HepG2 (cell line): ENCODE data around the gene JTB. TPM values are rescaled to one million over a fixed set of nuclear protein-coding genes. Genes with fewer than 3 reads are reported as not detected.

ENCODE experiments used
- BCL3 ChIP-seq: sonication (generic); formaldehyde crosslinking; IDR thresholded peaks from 2 replicates; pipeline ENCODE4 v1.5.1; 2020; ENCODE audit warnings: mild to moderate bottlenecking, missing genetic modification reagents, moderate library complexity
- CEBPG ChIP-seq: IDR thresholded peaks from 2 replicates; pipeline ENCODE4 v1.6.1; 2016
- GFI1 ChIP-seq: sonication (generic); formaldehyde crosslinking; IDR thresholded peaks from 2 replicates; pipeline ENCODE4 v1.5.0; 2020; ENCODE audit warnings: missing genetic modification reagents, mild to moderate bottlenecking, borderline replicate concordance
- HDAC6 ChIP-seq: fragments of 200-600 bp; sonication (generic); IDR thresholded peaks from 2 replicates; pipeline ENCODE4 v1.7.0; 2017; ENCODE audit warnings: mild to moderate bottlenecking, antibody characterized with exemption, low read length, low read depth
- POLR2AphosphoS2 ChIP-seq: IDR thresholded peaks from 2 replicates; pipeline ENCODE4 v1.6.1; 2011; ENCODE audit warnings: low read depth, low read length, improper control_type of control experiment
- SALL2 ChIP-seq: sonication (generic); formaldehyde crosslinking; IDR thresholded peaks from 2 replicates; pipeline ENCODE4 v1.8.1; 2023; ENCODE audit warnings: mild to moderate bottlenecking, missing genetic modification reagents, inconsistent platforms
- SAP130 ChIP-seq: IDR thresholded peaks from 2 replicates; pipeline ENCODE4 v1.6.1; 2016; ENCODE audit warnings: low read depth
- SPEN ChIP-seq: sonication (generic); formaldehyde crosslinking; IDR thresholded peaks from 2 replicates; pipeline ENCODE4 v1.5.1; 2020; ENCODE audit warnings: low read depth, mild to moderate bottlenecking, missing genetic modification reagents
- TBX3 ChIP-seq: fragments of 450-650 bp; IDR thresholded peaks from 2 replicates; pipeline ENCODE4 v1.6.1; 2017; ENCODE audit warnings: antibody characterized with exemption, mild to moderate bottlenecking, inconsistent platforms, borderline replicate concordance
- ZNF138 ChIP-seq: sonication (generic); formaldehyde crosslinking; IDR thresholded peaks from 2 replicates; pipeline ENCODE4 v1.5.0; 2020; ENCODE audit warnings: mild to moderate bottlenecking, low read depth, missing genetic modification reagents
- ZNF337 ChIP-seq: sonication (generic); formaldehyde crosslinking; IDR thresholded peaks from 2 replicates; pipeline ENCODE4 v1.5.1; 2020; ENCODE audit warnings: missing genetic modification reagents, low read depth, mild to moderate bottlenecking, borderline replicate concordance
- ZNF563 ChIP-seq: sonication (generic); formaldehyde crosslinking; IDR thresholded peaks from 2 replicates; pipeline ENCODE4 v1.8.0; 2022; ENCODE audit warnings: mild to moderate bottlenecking, moderate library complexity, missing genetic modification reagents
- ZNF710 ChIP-seq: sonication (generic); formaldehyde crosslinking; IDR thresholded peaks from 2 replicates; pipeline ENCODE4 v1.5.0; 2020; ENCODE audit warnings: mild to moderate bottlenecking, missing genetic modification reagents, borderline replicate concordance
- polyA plus RNA-seq, 8 experiments: library from polyadenylated mRNA; depleted of rRNA in 3 of 8; stranded (reverse) in 7 of 8; unstranded in 1 of 8; fragments of >200 nt; fragmentation: Illumina TruSeq in 4 of 8; extraction: Trizol in 4 of 8; gene quantifications; 2 replicates each; pipeline versions ENCODE4 v1.2.1 to v1.2.3, GENCODE V29; 2011 to 2016; ENCODE audit warnings: low read depth in 4 of 8, missing spikeins in 1 of 8, mixed read lengths in 1 of 8; ENCODE audit not compliant: insufficient read depth in 1 of 8
- total RNA-seq, 5 experiments: library from RNA; depleted of rRNA; stranded (reverse); fragments of >200 nt; fragmentation: Illumina TruSeq; extraction: Trizol; gene quantifications; 2 replicates each; pipeline ENCODE4 v1.2.3, GENCODE V29; 2016; ENCODE audit warnings: low read depth in 1 of 5
- TF ChIP-seq, protein P1 (sequence below): sonication (generic); formaldehyde crosslinking; IDR thresholded peaks from 2 replicates; pipeline ENCODE4 v1.4.0; 2020; ENCODE audit warnings: mild to moderate bottlenecking, low read depth, missing genetic modification reagents
- TF ChIP-seq, protein P2 (sequence below): sonication (generic); formaldehyde crosslinking; IDR thresholded peaks from one replicate; pipeline ENCODE4 v1.5.1; 2020; ENCODE audit warnings: mild to moderate bottlenecking, missing genetic modification reagents; ENCODE audit errors: not compliant biosample characterization

Gene JTB
- total and polyA plus RNA-seq, 2 of the 13 experiments (the other 11 are each of a cell fraction or from before 2014, with no cell fraction given), result 96.7 to 99.2 TPM

- TF ChIP-seq, protein P1, sequence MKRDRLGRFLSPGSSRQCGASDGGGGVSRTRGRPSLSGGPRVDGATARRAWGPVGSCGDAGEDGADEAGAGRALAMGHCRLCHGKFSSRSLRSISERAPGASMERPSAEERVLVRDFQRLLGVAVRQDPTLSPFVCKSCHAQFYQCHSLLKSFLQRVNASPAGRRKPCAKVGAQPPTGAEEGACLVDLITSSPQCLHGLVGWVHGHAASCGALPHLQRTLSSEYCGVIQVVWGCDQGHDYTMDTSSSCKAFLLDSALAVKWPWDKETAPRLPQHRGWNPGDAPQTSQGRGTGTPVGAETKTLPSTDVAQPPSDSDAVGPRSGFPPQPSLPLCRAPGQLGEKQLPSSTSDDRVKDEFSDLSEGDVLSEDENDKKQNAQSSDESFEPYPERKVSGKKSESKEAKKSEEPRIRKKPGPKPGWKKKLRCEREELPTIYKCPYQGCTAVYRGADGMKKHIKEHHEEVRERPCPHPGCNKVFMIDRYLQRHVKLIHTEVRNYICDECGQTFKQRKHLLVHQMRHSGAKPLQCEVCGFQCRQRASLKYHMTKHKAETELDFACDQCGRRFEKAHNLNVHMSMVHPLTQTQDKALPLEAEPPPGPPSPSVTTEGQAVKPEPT (CRISPR knock-in tag), result no peak
- 0 out of 2 replicates have a peak, but pooled peaks have one; percentile 42 for TF ChIP-seq ZNF563 (CRISPR knock-in tag)
- no peak for TF ChIP-seq POLR2AphosphoS2
- TF ChIP-seq CEBPG (CRISPR knock-in tag), result no peak
- TF ChIP-seq BCL3, result no peak; the same call in none of the 2 replicates
- TF ChIP-seq ZNF710 (CRISPR knock-in tag), result peak; percentile 55; the same call in 1 of the 2 replicates
- no peak for TF ChIP-seq HDAC6
- 0 out of 2 replicates have a peak, but pooled peaks have one; percentile 42 for TF ChIP-seq ZNF138 (CRISPR knock-in tag)
- TF ChIP-seq SAP130, result peak; percentile 59
- TF ChIP-seq TBX3, result no peak
- no peak for TF ChIP-seq SALL2 (CRISPR knock-in tag)
- TF ChIP-seq GFI1 (CRISPR knock-in tag), result no peak
- TF ChIP-seq, protein P2, sequence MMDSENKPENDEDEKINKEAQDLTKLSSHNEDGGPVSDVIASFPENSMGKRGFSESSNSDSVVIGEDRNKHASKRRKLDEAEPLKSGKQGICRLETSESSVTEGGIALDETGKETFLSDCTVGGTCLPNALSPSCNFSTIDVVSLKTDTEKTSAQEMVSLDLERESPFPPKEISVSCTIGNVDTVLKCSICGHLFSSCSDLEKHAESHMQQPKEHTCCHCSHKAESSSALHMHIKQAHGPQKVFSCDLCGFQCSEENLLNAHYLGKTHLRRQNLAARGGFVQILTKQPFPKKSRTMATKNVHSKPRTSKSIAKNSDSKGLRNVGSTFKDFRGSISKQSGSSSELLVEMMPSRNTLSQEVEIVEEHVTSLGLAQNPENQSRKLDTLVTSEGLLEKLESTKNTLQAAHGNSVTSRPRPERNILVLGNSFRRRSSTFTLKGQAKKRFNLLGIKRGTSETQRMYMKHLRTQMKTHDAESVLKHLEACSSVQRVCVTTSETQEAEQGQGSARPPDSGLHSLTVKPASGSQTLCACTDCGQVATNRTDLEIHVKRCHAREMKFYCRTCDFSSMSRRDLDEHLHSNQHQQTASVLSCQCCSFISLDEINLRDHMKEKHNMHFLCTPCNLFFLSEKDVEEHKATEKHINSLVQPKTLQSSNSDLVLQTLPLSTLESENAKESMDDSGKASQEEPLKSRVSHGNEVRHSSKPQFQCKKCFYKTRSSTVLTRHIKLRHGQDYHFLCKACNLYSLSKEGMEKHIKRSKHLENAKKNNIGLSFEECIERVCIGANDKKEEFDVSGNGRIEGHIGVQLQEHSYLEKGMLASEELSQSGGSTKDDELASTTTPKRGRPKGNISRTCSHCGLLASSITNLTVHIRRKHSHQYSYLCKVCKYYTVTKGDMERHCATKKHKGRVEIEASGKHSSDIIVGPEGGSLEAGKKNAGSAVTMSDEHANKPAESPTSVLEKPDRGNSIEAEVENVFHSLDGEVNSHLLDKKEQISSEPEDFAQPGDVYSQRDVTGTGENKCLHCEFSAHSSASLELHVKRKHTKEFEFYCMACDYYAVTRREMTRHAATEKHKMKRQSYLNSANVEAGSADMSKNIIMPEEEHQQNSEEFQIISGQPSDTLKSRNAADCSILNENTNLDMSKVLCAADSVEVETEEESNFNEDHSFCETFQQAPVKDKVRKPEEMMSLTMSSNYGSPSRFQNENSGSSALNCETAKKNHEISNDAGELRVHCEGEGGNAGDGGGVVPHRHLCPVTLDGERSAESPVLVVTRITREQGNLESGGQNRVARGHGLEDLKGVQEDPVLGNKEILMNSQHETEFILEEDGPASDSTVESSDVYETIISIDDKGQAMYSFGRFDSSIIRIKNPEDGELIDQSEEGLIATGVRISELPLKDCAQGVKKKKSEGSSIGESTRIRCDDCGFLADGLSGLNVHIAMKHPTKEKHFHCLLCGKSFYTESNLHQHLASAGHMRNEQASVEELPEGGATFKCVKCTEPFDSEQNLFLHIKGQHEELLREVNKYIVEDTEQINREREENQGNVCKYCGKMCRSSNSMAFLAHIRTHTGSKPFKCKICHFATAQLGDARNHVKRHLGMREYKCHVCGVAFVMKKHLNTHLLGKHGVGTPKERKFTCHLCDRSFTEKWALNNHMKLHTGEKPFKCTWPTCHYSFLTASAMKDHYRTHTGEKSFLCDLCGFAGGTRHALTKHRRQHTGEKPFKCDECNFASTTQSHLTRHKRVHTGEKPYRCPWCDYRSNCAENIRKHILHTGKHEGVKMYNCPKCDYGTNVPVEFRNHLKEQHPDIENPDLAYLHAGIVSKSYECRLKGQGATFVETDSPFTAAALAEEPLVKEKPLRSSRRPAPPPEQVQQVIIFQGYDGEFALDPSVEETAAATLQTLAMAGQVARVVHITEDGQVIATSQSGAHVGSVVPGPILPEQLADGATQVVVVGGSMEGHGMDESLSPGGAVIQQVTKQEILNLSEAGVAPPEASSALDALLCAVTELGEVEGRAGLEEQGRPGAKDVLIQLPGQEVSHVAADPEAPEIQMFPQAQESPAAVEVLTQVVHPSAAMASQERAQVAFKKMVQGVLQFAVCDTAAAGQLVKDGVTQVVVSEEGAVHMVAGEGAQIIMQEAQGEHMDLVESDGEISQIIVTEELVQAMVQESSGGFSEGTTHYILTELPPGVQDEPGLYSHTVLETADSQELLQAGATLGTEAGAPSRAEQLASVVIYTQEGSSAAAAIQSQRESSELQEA (CRISPR knock-in tag), result no peak
- TF ChIP-seq ZNF337 (CRISPR knock-in tag), result no peak
- 0 out of 2 replicates have a peak, but pooled peaks have one; percentile 15 for TF ChIP-seq SPEN
These were observed 31.5 kb downstream of the JTB start (continued) for GRCh38 chr1:153945795-153946621.
